K562 (cell line): ENCODE results near the gene HDAC1. TPM values are rescaled to one million over a fixed set of nuclear protein-coding genes. Genes with fewer than 3 reads are reported as not detected.

Experiments used
- ATF6 ChIP-seq: sonication (generic); formaldehyde crosslinking; IDR thresholded peaks from 2 replicates; pipeline ENCODE4 v1.4.0; 2020; ENCODE audit warnings: mild to moderate bottlenecking, missing genetic modification reagents
- ETS2 ChIP-seq: IDR thresholded peaks from 2 replicates; pipeline ENCODE4 v1.6.1; 2016; ENCODE audit warnings: borderline replicate concordance, missing genetic modification characterization, mild to moderate bottlenecking, moderate library complexity, missing compliant biosample characterization; ENCODE audit not compliant: poor library complexity, severe bottlenecking
- HSF4 ChIP-seq: fragments of 250-450 bp; sonication (Bioruptor Pico); IDR thresholded peaks from 2 replicates; pipeline ENCODE4 v2.1.2; 2022; ENCODE audit warnings: mild to moderate bottlenecking, moderate library complexity, borderline replicate concordance
- ID3 ChIP-seq, 2 experiments: fragments of 250-450 bp in 1 of 2; fragments of 450-650 bp in 1 of 2; sonication (Bioruptor Pico) in 1 of 2; IDR thresholded peaks; 2 replicates each; pipeline versions ENCODE4 v1.6.1 to v1.8.0; 2016 to 2021; ENCODE audit warnings: mild to moderate bottlenecking in 2 of 2, moderate library complexity in 2 of 2, missing compliant biosample characterization in 1 of 2, missing genetic modification characterization in 1 of 2
- KHSRP ChIP-seq: fragments of 450-650 bp; IDR thresholded peaks from 2 replicates; pipeline ENCODE4 v1.6.1; 2017
- NFRKB ChIP-seq: fragments of 450-650 bp; IDR thresholded peaks from 2 replicates; pipeline ENCODE4 v1.6.1; 2016; ENCODE audit warnings: low read depth
- NR2C2 ChIP-seq, 2 experiments: fragments of 200-800 bp in 1 of 2; sonication (Bioruptor generic) in 1 of 2; sonication (generic) in 1 of 2; formaldehyde crosslinking in 1 of 2; IDR thresholded peaks; 2 replicates each; pipeline versions ENCODE4 v1.6.1 to v1.8.0; 2016 to 2022; ENCODE audit warnings: mild to moderate bottlenecking in 1 of 2, missing compliant biosample characterization in 1 of 2, missing genetic modification characterization in 1 of 2, missing genetic modification reagents in 1 of 2
- PML ChIP-seq: IDR thresholded peaks from 2 replicates; pipeline ENCODE4 v1.6.1; 2012; ENCODE audit warnings: low read length, inconsistent platforms
- POLR3G ChIP-seq: IDR thresholded peaks from 2 replicates; pipeline ENCODE4 v1.6.1; 2011; ENCODE audit not compliant: insufficient read length, insufficient replicate concordance; ENCODE audit errors: extremely low read depth
- SLC30A9 ChIP-seq: fragments of 250-450 bp; sonication (Bioruptor Pico); IDR thresholded peaks from 2 replicates; pipeline ENCODE4 v1.8.0; 2022; ENCODE audit warnings: mild to moderate bottlenecking, moderate library complexity
- SMARCE1 ChIP-seq: fragments of 450-650 bp; IDR thresholded peaks from 2 replicates; pipeline ENCODE4 v1.7.1; 2016; ENCODE audit warnings: mild to moderate bottlenecking
- ZNF143 ChIP-seq: sonication (generic); formaldehyde crosslinking; IDR thresholded peaks from 2 replicates; pipeline ENCODE4 v1.9.0; 2022; ENCODE audit warnings: mild to moderate bottlenecking, missing genetic modification reagents
- ZNF561 ChIP-seq: fragments of 450-650 bp; formaldehyde crosslinking; conservative IDR thresholded peaks from 2 replicates; pipeline ENCODE4 v1.4.0; 2020; ENCODE audit warnings: mild to moderate bottlenecking, moderate library complexity
- ZNF609 ChIP-seq: sonication (generic); formaldehyde crosslinking; IDR thresholded peaks from 2 replicates; pipeline ENCODE4 v1.8.1; 2023; ENCODE audit warnings: missing genetic modification reagents, mild to moderate bottlenecking, borderline replicate concordance
- polyA plus RNA-seq, 8 experiments: library from polyadenylated mRNA; depleted of rRNA in 4 of 8; stranded (reverse) in 5 of 8; unstranded in 3 of 8; fragments of >200 nt; fragmentation: Nextera tagmentation in 2 of 8; fragmentation: Illumina TruSeq in 1 of 8; extraction: Ambion mirVana in 2 of 8; extraction: Trizol in 1 of 8; gene quantifications; 2 replicates each; pipeline versions ENCODE4 v1.2.1 to v1.2.3, GENCODE V29; 2011 to 2014; ENCODE audit warnings: inconsistent platforms in 1 of 8, missing spikeins in 1 of 8
- total RNA-seq, 7 experiments: library from RNA; depleted of rRNA in 6 of 7; stranded (reverse); fragments of >200 nt in 6 of 7; fragmentation: Illumina TruSeq in 2 of 7; extraction: Trizol in 2 of 7; gene quantifications; 2 replicates each; pipeline versions ENCODE4 v1.2.1 to v1.2.3, GENCODE V29; 2011 to 2021; ENCODE audit warnings: low replicate concordance in 1 of 7
- TF ChIP-seq, protein P1 (sequence below): fragments of 250-450 bp; sonication (Bioruptor Pico); IDR thresholded peaks from 2 replicates; pipeline ENCODE4 v1.9.0; 2021; ENCODE audit warnings: mild to moderate bottlenecking, inconsistent platforms

The HDAC1 gene
- total and polyA plus RNA-seq, 9 of the 15 experiments (the other 6 are each of a cell fraction or from before 2014, with no cell fraction given): 169 to 384 (median 193) TPM

GRCh38 chr1:32350785-32351398 is 59.0 kb downstream of the HDAC1 start (continued):
- TF ChIP-seq ZNF143 (CRISPR knock-in tag) (no peak), ID3 (CRISPR knock-in tag; IDR thresholded peaks at IDR 0.05) (peak; percentile 45; the same call in 1 of the 2 replicates), ID3 (tag; IDR thresholded peaks at IDR 0.05) (peak; percentile 52), ETS2 (tag) (no peak), NFRKB (peak; percentile 68; the same call in 1 of the 2 replicates), SMARCE1 (peak; percentile 71; the same call in 1 of the 2 replicates), HSF4 (peak; percentile 34; the same call in 1 of the 2 replicates), ATF6 (CRISPR knock-in tag) (peak; percentile 94; the same call in 1 of the 2 replicates), ZNF609 (CRISPR knock-in tag) (no peak), PML (no peak), ZNF561 (no peak), POLR3G (no peak), SLC30A9 (CRISPR knock-in tag) (0 out of 2 replicates have a peak, but pooled peaks have one; percentile 76), KHSRP (no peak), NR2C2 (CRISPR knock-in tag; IDR thresholded peaks at IDR 0.05) (no peak), NR2C2 (tag; IDR thresholded peaks at IDR 0.05) (peak; percentile 33)
- TF ChIP-seq, protein P1, sequence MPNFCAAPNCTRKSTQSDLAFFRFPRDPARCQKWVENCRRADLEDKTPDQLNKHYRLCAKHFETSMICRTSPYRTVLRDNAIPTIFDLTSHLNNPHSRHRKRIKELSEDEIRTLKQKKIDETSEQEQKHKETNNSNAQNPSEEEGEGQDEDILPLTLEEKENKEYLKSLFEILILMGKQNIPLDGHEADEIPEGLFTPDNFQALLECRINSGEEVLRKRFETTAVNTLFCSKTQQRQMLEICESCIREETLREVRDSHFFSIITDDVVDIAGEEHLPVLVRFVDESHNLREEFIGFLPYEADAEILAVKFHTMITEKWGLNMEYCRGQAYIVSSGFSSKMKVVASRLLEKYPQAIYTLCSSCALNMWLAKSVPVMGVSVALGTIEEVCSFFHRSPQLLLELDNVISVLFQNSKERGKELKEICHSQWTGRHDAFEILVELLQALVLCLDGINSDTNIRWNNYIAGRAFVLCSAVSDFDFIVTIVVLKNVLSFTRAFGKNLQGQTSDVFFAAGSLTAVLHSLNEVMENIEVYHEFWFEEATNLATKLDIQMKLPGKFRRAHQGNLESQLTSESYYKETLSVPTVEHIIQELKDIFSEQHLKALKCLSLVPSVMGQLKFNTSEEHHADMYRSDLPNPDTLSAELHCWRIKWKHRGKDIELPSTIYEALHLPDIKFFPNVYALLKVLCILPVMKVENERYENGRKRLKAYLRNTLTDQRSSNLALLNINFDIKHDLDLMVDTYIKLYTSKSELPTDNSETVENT: no peak
